HEK293 (cell line): Measurements from ENCODE around the gene ANKRD13D.

Source experiments
- FEZF1 ChIP-seq: fragments of 450-650 bp; formaldehyde crosslinking; IDR thresholded peaks from 2 replicates; pipeline ENCODE4 v1.5.1; 2016; ENCODE audit warnings: missing biosample characterization, missing genetic modification characterization
- KLF9 ChIP-seq: fragments of 450-650 bp; formaldehyde crosslinking; IDR thresholded peaks from 2 replicates; pipeline ENCODE4 v1.5.1; 2016; ENCODE audit warnings: missing biosample characterization, missing genetic modification characterization, low read depth
- SP7 ChIP-seq: fragments of 450-650 bp; formaldehyde crosslinking; IDR thresholded peaks from 2 replicates; pipeline ENCODE4 v1.5.1; 2016; ENCODE audit warnings: missing biosample characterization, missing genetic modification characterization
- TCF7L2 ChIP-seq: IDR thresholded peaks from 2 replicates; pipeline ENCODE4 v1.6.1; 2011; ENCODE audit warnings: low read depth, mild to moderate bottlenecking, inconsistent platforms, low read length, moderate library complexity, borderline replicate concordance
- ZNF10 ChIP-seq: fragments of 450-650 bp; formaldehyde crosslinking; IDR thresholded peaks from 2 replicates; pipeline ENCODE4 v1.5.1; 2017; ENCODE audit warnings: missing biosample characterization, missing genetic modification characterization
- ZNF114 ChIP-seq: fragments of 450-650 bp; formaldehyde crosslinking; IDR thresholded peaks from 2 replicates; pipeline ENCODE4 v1.5.0; 2017; ENCODE audit warnings: missing biosample characterization, missing genetic modification characterization
- ZNF133 ChIP-seq: fragments of 450-650 bp; formaldehyde crosslinking; IDR thresholded peaks from 2 replicates; pipeline ENCODE4 v1.5.1; 2016; ENCODE audit warnings: missing biosample characterization, missing genetic modification characterization
- ZNF223 ChIP-seq: fragments of 450-650 bp; formaldehyde crosslinking; IDR thresholded peaks from 2 replicates; pipeline ENCODE4 v1.5.1; 2016; ENCODE audit warnings: missing biosample characterization, missing genetic modification characterization
- ZNF302 ChIP-seq: fragments of 450-650 bp; formaldehyde crosslinking; IDR thresholded peaks from 2 replicates; pipeline ENCODE4 v1.5.1; 2016; ENCODE audit warnings: missing biosample characterization, missing genetic modification characterization, low read depth
- ZNF514 ChIP-seq: fragments of 450-650 bp; formaldehyde crosslinking; IDR thresholded peaks from 2 replicates; pipeline ENCODE4 v1.5.1; 2016; ENCODE audit warnings: missing biosample characterization, missing genetic modification characterization
- ZNF600 ChIP-seq: fragments of 450-650 bp; formaldehyde crosslinking; IDR thresholded peaks from 2 replicates; pipeline ENCODE4 v1.5.1; 2016; ENCODE audit warnings: missing biosample characterization, missing genetic modification characterization
- ZNF658 ChIP-seq: fragments of 450-650 bp; formaldehyde crosslinking; IDR thresholded peaks from 2 replicates; pipeline ENCODE4; 2016; ENCODE audit warnings: missing biosample characterization, missing genetic modification characterization
- ZNF776 ChIP-seq: fragments of 450-650 bp; formaldehyde crosslinking; IDR thresholded peaks from 2 replicates; pipeline ENCODE4 v1.5.0; 2017; ENCODE audit warnings: missing biosample characterization, missing genetic modification characterization, borderline replicate concordance
- ZSCAN30 ChIP-seq: fragments of 450-650 bp; IDR thresholded peaks from 2 replicates; pipeline ENCODE4 v1.5.1; 2018; ENCODE audit warnings: missing biosample characterization, mild to moderate bottlenecking, missing genetic modification characterization, moderate library complexity
- TF ChIP-seq, protein P1 (sequence below): fragments of 450-650 bp; formaldehyde crosslinking; IDR thresholded peaks from 2 replicates; pipeline ENCODE4 v1.5.1; 2016; ENCODE audit warnings: missing biosample characterization, missing genetic modification characterization
- TF ChIP-seq, protein P2 (sequence below): sonication (generic); formaldehyde crosslinking; IDR thresholded peaks from 2 replicates; pipeline ENCODE4 v1.8.1; 2022; ENCODE audit warnings: mild to moderate bottlenecking, moderate library complexity, missing genetic modification reagents
- TF ChIP-seq, protein P3 (sequence below): fragments of 450-650 bp; formaldehyde crosslinking; IDR thresholded peaks from 2 replicates; pipeline ENCODE4 v1.5.1; 2016; ENCODE audit warnings: missing biosample characterization, missing genetic modification characterization
- TF ChIP-seq, protein P4 (sequence below): fragments of 450-650 bp; formaldehyde crosslinking; IDR thresholded peaks from 2 replicates; pipeline ENCODE4 v1.5.1; 2016; ENCODE audit warnings: missing biosample characterization, missing genetic modification characterization
- TF ChIP-seq, protein P5 (sequence below): fragments of 450-650 bp; IDR thresholded peaks from 2 replicates; pipeline ENCODE4 v1.5.1; 2018; ENCODE audit warnings: missing biosample characterization, mild to moderate bottlenecking, missing genetic modification characterization
- TF ChIP-seq, protein P6 (sequence below): fragments of 450-650 bp; formaldehyde crosslinking; IDR thresholded peaks from 2 replicates; pipeline ENCODE4 v1.5.1; 2016; ENCODE audit warnings: missing biosample characterization, missing genetic modification characterization
- TF ChIP-seq, protein P7 (sequence below): fragments of 450-650 bp; formaldehyde crosslinking; IDR thresholded peaks from 2 replicates; pipeline ENCODE4 v1.5.1; 2016; ENCODE audit warnings: missing biosample characterization, missing genetic modification characterization
- TF ChIP-seq, protein P8 (sequence below): fragments of 450-650 bp; formaldehyde crosslinking; IDR thresholded peaks from 2 replicates; pipeline ENCODE4 v1.5.1; 2017; ENCODE audit warnings: missing biosample characterization, missing genetic modification characterization

The ANKRD13D gene

DNA sequence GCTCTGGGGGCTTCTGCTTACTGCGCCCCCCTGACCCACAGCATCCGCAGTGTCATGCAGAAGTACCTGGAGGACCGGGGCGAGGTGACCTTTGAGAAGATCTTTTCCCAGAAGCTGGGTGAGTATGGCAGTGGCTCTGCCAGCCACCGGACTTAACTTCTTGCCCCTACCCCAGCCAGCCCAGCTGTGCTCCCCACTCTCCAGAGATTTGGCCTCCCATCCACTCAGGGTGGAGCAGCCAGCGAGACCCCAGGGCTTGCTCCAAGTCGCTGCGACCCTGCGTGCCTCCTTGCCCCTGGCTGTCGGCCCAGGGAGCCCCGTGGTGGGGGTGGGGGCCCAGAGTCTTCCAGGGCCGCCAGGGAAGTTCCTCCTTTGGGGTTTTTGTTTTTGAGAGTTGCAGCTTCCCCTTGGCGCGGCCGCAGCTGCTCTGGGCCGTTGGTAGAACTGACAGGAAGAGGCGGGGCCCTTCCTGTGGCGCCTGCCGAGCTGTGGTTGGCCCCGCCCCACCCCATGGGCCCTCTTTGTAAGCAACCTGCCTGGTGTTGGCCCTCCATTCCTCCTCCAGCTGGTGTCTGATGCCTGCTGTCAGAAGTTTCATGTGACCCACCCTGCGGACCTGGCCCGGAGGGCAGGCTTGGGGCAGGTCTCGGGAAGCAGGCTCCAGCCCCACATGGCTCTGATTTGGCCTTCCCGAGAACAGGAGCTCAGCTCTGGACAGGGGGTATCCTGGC is 11.7 kb upstream of the ANKRD13D start (continued):
- TF ChIP-seq, protein P1, sequence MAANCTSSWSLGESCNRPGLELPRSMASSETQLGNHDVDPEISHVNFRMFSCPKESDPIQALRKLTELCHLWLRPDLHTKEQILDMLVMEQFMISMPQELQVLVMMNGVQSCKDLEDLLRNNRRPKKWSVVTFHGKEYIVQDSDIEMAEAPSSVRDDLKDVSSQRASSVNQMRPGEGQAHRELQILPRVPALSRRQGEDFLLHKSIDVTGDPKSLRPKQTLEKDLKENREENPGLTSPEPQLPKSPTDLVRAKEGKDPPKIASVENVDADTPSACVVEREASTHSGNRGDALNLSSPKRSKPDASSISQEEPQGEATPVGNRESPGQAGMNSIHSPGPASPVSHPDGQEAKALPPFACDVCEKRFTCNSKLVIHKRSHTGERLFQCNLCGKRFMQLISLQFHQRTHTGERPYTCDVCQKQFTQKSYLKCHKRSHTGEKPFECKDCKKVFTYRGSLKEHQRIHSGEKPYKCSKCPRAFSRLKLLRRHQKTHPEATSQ (tag by site-specific recombination): no peak
- no peak for TF ChIP-seq ZNF133
- TF ChIP-seq ZNF223 (tag by site-specific recombination): no peak
- TF ChIP-seq, protein P2, sequence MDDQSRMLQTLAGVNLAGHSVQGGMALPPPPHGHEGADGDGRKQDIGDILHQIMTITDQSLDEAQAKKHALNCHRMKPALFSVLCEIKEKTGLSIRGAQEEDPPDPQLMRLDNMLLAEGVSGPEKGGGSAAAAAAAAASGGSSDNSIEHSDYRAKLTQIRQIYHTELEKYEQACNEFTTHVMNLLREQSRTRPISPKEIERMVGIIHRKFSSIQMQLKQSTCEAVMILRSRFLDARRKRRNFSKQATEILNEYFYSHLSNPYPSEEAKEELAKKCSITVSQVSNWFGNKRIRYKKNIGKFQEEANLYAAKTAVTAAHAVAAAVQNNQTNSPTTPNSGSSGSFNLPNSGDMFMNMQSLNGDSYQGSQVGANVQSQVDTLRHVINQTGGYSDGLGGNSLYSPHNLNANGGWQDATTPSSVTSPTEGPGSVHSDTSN (CRISPR knock-in tag): no peak
- TF ChIP-seq, protein P3, sequence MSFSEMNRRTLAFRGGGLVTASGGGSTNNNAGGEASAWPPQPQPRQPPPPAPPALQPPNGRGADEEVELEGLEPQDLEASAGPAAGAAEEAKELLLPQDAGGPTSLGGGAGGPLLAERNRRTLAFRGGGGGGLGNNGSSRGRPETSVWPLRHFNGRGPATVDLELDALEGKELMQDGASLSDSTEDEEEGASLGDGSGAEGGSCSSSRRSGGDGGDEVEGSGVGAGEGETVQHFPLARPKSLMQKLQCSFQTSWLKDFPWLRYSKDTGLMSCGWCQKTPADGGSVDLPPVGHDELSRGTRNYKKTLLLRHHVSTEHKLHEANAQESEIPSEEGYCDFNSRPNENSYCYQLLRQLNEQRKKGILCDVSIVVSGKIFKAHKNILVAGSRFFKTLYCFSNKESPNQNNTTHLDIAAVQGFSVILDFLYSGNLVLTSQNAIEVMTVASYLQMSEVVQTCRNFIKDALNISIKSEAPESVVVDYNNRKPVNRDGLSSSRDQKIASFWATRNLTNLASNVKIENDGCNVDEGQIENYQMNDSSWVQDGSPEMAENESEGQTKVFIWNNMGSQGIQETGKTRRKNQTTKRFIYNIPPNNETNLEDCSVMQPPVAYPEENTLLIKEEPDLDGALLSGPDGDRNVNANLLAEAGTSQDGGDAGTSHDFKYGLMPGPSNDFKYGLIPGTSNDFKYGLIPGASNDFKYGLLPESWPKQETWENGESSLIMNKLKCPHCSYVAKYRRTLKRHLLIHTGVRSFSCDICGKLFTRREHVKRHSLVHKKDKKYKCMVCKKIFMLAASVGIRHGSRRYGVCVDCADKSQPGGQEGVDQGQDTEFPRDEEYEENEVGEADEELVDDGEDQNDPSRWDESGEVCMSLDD (tag by site-specific recombination): no peak
- no peak for TF ChIP-seq TCF7L2
- no peak for TF ChIP-seq ZNF114 (tag by site-specific recombination)
- no peak for TF ChIP-seq ZNF302 (tag by site-specific recombination)
- TF ChIP-seq KLF9 (tag by site-specific recombination): peak; percentile 57; the same call in 1 of the 2 replicates
- no peak for TF ChIP-seq FEZF1
- no peak for TF ChIP-seq ZNF514 (tag by site-specific recombination)
- TF ChIP-seq, protein P4, sequence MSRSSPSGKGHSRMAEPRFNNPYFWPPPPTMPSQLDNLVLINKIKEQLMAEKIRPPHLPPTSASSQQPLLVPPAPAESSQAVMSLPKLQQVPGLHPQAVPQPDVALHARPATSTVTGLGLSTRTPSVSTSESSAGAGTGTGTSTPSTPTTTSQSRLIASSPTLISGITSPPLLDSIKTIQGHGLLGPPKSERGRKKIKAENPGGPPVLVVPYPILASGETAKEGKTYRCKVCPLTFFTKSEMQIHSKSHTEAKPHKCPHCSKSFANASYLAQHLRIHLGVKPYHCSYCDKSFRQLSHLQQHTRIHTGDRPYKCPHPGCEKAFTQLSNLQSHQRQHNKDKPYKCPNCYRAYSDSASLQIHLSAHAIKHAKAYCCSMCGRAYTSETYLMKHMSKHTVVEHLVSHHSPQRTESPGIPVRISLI: no peak
- TF ChIP-seq, protein P5, sequence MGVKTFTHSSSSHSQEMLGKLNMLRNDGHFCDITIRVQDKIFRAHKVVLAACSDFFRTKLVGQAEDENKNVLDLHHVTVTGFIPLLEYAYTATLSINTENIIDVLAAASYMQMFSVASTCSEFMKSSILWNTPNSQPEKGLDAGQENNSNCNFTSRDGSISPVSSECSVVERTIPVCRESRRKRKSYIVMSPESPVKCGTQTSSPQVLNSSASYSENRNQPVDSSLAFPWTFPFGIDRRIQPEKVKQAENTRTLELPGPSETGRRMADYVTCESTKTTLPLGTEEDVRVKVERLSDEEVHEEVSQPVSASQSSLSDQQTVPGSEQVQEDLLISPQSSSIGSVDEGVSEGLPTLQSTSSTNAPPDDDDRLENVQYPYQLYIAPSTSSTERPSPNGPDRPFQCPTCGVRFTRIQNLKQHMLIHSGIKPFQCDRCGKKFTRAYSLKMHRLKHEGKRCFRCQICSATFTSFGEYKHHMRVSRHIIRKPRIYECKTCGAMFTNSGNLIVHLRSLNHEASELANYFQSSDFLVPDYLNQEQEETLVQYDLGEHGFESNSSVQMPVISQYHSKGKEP (tag by site-specific recombination): peak; percentile 68; the same call in 1 of the 2 replicates
- TF ChIP-seq ZNF600: no peak
- TF ChIP-seq ZNF658 (tag by site-specific recombination): no peak
- TF ChIP-seq, protein P6, sequence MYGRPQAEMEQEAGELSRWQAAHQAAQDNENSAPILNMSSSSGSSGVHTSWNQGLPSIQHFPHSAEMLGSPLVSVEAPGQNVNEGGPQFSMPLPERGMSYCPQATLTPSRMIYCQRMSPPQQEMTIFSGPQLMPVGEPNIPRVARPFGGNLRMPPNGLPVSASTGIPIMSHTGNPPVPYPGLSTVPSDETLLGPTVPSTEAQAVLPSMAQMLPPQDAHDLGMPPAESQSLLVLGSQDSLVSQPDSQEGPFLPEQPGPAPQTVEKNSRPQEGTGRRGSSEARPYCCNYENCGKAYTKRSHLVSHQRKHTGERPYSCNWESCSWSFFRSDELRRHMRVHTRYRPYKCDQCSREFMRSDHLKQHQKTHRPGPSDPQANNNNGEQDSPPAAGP (tag by site-specific recombination): 0 out of 2 replicates have a peak, but pooled peaks have one; percentile 29
- TF ChIP-seq SP7: no peak
- TF ChIP-seq ZNF10 (tag by site-specific recombination): no peak
- TF ChIP-seq ZNF776 (tag by site-specific recombination): no peak
- TF ChIP-seq ZSCAN30: no peak; the same call in 1 of the 2 replicates
- TF ChIP-seq, protein P7, sequence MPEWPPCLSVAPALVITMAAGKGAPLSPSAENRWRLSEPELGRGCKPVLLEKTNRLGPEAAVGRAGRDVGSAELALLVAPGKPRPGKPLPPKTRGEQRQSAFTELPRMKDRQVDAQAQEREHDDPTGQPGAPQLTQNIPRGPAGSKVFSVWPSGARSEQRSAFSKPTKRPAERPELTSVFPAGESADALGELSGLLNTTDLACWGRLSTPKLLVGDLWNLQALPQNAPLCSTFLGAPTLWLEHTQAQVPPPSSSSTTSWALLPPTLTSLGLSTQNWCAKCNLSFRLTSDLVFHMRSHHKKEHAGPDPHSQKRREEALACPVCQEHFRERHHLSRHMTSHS: no peak
- TF ChIP-seq, protein P8, sequence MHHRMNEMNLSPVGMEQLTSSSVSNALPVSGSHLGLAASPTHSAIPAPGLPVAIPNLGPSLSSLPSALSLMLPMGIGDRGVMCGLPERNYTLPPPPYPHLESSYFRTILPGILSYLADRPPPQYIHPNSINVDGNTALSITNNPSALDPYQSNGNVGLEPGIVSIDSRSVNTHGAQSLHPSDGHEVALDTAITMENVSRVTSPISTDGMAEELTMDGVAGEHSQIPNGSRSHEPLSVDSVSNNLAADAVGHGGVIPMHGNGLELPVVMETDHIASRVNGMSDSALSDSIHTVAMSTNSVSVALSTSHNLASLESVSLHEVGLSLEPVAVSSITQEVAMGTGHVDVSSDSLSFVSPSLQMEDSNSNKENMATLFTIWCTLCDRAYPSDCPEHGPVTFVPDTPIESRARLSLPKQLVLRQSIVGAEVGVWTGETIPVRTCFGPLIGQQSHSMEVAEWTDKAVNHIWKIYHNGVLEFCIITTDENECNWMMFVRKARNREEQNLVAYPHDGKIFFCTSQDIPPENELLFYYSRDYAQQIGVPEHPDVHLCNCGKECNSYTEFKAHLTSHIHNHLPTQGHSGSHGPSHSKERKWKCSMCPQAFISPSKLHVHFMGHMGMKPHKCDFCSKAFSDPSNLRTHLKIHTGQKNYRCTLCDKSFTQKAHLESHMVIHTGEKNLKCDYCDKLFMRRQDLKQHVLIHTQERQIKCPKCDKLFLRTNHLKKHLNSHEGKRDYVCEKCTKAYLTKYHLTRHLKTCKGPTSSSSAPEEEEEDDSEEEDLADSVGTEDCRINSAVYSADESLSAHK (tag by site-specific recombination): peak; percentile 66; the same call in 1 of the 2 replicates
- TF ChIP-seq, all 188 proteins: peak for 11
